Stimulated activated CD4-positive, alpha-beta T cell treated with anti-CD3 and anti-CD28 coated beads, Interleukin-4, amount 100 ng/mL, for 4 hours (primary cell): Measurements from ENCODE around the gene HOXA7.

Experiments used
- DNase-seq, 2 experiments: peaks; one replicate each; pipeline ENCODE4 v3.0.0-alpha.2; 2020

Gene HOXA7

DNA sequence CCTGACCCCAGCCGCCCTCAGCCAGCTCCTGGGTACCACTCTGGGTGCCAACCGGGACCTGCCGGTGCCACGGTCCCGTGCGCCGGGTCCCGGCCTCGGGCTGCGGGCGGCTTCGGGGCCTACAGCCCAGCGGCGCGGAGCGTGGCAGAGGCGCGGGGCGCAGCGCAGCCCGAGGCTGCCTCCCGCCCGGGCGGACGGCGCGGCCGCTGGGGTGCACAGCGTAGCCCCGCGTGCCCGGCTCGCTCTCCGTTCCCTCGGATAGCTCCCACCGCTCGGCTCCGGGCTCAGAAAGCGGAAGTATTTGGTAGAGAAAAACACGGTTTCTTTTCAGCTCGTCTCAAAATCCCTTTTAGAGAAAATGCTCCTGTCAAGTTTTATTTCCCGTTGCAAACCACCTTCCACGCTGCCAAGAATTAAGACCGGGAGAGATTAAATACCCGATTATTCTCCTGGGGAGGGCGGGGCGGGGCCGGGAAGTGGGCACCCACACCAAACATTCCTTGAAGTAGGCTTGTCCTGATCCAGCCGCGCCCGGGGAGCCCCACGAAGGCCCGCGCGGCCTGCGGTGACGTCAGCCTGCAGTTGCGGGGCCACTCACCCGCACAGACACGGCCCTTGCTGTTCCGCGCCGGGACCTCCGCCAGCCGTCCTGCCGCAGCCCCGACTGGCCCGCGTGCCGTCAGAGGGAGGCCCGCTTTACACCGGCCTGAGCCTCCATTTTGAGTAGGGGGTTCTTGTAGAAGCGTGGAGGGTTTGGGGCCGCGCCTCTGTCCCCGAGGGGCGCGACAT, 36.3 kb upstream of the HOXA7 start:
- DNase-seq = no peak

DNA sequence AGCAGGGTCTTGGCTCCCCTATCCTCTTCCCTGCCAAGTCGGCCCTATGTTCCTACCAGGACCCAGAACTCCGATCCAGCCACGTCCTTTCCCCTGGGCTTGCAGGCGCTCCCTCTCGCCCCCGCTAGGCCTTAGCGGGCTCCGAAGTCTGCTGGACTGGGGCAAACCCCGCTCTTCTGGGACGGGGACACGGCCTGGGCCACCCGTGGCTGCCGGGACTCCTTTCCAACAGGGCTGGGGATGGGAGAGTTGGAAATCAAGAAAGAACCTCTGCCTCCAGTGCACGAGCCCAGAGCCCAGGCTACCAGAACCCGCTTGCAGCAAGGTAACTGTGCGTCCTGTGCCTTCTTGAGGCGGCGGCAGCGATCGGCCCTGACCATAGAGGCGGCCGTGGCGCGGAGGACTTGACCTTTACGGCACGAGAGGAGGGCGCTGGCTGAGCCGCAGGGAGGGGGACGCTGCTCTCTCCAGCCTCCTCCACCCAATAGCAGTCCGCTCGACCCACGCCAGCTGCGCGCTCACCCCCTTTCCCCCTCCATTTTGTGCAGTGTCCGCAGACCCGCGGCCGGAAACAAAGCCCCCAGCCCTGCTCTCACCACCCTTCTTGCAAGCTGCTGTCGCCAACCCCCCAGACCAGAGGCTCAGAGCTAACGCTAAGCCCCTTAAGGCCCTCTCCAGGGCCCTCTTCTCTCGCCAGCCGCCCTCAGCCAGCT, 35.5 kb upstream of the HOXA7 start:
- no peak for DNase-seq

DNA sequence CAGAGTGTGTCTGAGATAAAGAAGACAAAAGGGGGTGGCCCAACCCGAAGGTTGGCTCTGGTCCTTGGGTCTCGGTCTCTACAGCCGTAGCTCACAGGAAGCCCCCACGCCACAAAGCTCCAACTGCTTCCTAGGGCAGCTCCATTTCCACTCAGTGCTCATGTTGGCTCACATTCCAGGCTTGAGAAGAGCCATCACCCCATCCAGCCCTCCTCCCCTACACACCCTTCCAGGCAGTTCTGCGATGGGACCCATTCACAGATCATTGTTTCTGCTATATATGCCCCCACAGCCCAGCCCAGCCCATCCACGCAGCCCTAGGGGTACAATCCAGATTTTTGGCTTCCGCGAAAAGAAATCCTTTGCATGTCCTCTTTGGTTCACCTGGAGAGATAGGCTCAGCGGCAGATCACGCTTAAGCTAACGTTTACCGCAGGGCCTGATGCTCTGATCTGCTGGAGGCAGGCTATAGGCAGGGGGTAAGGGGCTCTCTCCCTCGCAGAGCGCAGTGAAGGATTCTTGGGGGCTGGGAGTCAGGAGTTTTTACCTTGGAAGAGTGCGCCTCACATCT, 34.8 kb upstream of the HOXA7 start:
- no peak for DNase-seq

GRCh38 chr7:27189997-27190748, 33.7 kb upstream of the HOXA7 start:
- no peak for DNase-seq

GRCh38 chr7:27189295-27189996, 33.0 kb upstream of the HOXA7 start:
- DNase-seq = no peak

DNA sequence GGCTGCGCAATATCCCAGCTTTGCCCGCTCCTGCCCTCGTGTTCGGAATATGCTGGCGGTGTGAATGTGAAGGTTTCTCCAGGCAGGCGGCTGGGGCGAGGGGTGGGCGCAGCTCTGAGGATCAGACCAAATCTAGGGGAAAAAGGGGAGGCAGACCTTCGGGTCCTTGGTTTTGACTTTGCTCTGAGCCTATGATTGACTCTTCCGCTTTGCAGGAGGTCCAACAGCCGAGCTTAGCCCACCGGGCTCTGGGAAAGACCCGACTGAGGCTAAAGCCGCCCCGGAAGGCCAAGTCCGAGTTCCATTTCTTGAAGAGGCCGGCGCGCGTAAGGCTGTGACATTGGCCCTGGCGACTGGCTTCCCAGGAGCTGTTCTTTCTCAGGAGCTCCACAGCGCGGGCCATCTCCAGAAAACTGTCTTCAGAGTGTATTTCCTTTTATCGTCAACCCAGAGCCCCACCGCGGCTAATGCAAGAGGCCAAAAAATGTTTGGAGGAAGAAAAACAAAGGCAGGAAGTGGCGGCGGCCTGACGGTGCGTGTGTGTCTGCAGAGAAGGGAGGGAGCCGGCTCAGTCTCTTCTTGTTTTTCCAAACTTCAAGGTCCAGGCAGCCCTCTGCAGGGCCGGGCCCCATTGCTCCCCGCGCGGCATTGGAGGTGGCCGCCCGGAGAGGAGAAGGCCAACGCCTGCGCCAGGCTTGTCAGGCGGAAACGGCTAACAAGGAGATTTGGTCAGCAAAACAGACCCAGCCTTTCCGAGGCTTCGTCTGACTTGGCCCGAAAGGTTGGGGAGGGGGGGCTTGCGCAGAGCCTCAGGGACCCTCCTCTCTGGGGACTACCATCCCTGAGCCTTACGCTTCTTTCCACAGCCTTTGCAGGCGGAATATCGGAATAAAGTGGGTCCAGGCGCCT, 32.2 kb upstream of the HOXA7 start:
- no peak for DNase-seq

GRCh38 chr7:27187475-27188385, 31.3 kb upstream of the HOXA7 start:
- no peak for DNase-seq

DNA sequence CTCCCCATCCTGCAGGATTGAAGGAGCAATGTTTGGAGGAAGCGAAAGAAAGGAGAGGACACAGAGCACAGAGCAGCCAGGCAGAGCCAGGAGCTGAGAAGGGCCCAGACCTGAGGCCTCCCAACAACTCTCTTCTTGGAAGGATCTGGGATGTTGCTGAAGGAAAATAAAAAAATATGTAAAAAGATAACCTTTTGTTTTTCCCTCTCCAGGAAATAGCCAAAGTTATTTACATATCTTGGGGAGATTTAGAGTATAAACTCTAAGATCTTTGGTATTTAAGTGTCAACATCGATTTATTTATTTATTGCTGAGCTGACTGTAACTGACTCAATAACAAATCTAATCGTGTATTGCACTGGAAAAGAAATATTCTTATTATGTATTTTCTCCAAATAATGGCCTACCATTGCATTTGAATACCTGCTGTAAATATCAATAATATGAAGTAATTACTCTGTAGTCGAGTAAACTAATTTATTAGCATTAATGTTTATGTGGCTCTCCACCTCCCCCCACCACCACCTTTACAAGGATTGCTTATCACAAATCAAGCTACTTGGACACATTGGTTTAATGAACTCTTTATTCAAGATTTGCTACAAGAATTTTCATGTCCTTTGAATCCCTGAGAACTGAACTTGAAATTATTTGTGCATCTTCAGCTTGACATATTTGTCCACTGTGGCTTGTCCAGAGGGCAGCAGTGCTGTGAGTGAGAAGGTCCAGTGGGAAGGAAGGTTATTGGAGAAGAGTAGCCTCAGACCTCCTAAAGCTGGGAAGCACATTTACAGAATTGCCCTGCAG, 30.4 kb upstream of the HOXA7 start:
- DNase-seq = no peak

DNA sequence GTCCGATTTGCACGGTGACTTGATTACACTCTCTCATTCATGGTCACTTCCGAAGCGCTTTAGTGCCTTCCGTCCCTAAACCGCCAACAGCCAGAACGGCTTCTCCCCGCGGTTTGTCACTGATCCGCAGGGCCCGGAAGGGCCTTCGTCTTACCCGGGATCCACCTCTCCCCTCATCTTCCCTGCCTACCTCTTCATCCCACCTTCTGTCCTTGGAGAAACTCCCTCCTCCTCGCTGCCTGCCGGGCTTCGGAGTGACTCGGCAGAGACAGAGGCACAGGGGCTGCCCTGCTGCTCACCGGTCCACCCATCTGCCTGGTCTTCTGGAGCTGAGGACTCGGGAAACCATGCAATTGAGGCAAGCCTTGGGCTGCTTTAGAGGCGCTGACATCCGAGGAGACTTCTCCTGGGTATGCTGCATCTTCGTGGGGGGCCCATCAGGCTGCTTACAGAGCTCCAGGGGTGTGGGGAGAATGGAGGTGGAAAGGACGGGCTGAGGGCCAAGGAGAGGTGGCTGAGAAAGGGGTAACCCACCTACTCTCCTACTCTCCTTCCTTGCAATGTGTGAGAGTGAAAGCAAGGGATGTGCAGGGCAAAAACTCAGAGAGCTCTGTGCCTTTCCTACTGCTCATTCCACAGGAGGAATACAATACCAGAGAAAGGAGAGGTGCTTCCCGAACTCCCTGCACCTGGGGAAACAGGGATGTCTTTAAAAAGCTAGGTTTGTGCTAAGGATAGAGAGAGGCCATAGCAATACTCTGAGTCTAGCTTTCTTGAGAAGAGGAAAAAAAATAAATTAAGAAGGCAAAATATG, 29.6 kb upstream of the HOXA7 start:
- DNase-seq = no peak

DNA sequence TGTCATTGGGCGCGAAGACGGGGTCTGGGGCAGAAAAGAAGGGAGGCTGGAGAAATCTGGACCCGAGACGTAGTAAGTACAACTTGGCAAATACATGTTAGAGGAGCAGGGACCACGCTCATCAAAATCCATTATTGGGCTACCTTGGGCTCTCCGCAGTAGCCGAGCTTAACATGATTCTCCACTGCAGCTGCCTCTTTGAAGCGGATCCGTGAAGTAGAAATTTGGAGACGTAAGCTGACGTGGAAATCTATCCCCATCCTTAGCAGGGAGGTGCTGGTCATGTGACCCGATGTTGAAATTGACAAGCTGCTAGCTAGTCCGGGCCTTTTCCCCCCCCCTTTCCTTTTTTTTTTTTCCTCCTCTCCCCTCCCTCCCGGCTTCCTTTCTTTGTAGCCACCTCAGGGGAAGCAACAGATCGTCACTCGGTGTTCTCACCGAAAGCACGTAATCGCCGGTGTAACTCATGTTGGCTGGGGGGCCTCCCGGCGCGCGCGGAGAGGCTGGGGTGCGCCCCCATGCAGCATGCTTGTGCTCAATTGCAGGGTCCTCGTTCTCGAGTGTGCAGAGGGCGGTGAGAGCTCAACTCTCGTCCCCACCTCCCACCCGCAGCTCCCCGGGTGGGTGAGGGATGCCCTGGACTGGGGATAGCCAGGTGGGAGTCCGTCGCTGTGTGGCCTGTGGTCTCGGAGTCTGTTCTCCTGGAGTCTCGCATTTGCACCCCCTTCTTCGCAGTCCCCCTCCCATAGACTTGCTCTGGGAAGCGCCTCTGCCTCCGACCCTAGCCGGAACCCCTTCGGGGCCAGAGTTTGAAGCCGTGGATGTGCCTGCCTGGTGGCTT, 28.8 kb upstream of the HOXA7 start, which contains the start of gene HOXA11:
Gene HOXA11, minus strand, starts transcription at position 220 of the 841 bp plus-strand sequence. Its CDS starts 88 bp downstream, at position 132.
- no peak for DNase-seq

DNA sequence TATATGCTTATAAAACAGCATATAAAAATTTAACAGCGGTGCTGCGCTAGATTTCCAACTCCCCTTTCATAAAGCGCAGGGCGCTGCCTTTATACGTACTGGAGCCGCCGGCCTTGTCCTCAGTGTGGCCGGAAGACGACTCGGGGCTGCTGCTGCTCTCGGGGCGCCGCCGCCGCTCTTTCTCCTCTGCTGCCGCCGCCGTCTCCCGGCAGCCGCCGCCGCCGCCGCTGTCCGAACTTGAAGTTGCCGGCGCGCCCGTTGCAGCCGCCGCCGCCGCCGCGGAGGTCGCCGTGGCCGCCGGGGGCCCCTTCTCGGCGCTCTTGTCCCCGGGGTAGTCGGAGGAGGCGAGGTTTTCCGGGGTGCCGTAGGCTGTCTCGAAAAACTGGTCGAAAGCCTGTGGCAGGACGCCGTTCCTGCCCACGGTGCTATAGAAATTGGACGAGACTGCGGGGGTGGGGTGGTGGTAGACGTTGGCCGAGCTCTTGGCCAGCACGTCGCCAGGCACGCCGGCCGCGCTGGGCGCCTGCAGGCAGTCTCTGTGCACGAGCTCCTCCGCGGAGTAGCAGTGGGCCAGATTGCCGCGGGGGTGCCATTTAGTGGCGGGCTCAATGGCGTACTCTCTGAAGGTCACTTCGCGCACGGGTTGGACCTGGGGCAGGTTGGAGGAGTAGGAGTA, 28.0 kb upstream of the HOXA7 start:
- no peak for DNase-seq

DNA sequence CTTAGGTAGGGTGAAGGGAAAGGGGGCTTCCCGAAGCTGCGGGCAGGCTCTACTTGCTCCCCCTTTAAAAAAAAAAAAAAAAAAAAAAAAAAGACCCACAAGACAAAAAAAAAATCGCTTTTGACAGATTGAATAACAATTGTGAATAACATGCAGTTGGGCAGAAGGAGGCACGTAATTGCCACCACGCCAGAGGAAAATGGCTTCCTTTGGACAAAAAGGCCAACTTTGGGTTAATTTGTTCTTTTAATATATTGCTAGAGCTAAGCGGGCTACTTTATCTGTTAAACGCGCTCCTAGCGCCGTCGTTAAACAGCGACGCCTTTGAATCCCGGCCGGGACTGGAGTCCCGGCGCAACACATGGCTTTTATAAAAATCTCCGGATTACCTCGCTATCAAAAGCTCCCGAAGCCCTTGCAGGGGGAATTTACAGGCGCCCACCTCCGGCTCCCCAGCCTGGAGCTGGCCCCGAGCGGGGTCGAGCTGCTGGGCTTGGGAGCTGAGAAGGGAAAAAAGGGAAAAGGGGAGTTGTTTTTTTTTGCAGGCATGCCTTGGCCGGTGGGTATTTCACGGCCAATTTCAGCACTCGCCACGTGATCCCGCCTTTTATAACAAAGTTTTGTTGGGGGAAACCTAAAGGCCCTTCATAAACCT, 27.3 kb upstream of the HOXA7 start:
- DNase-seq = no peak

- no peak for DNase-seq
Observed at GRCh38 chr7:27182861-27183681, 26.6 kb upstream of the HOXA7 start.

GRCh38 chr7:27182285-27182841, 25.9 kb upstream of the HOXA7 start:
- DNase-seq = no peak

- DNase-seq = no peak
Observed at GRCh38 chr7:27181795-27182275, 25.4 kb upstream of the HOXA7 start.
